BJ (cell line): Measurements from ENCODE around the gene C19orf25. TPM values are rescaled to one million over a fixed set of nuclear protein-coding genes. Genes with fewer than 3 reads are reported as not detected.

Experiments
- CTCF ChIA-PET: fragments of 350-600 bp; formaldehyde crosslinking; extraction: SDS; loops from one replicate; lab custom pipeline; 2021; ENCODE audit warnings: antibody characterized with exemption, inconsistent platforms; lab: Yijun Ruan, JAX
- POLR2A ChIA-PET: fragments of 300-600 bp; sonication (Branson Sonifier 250); formaldehyde crosslinking; extraction: SDS; loops from one replicate; lab custom pipeline; 2021; ENCODE audit warnings: antibody characterized with exemption; lab: Charles Lee
- DNase-seq: peaks from one replicate; pipeline ENCODE4 v3.0.0-alpha.2; 2011; ENCODE audit warnings: low read depth
- H3K27me3 ChIP-seq: 2 replicates; pipeline ENCODE4 v1.6.0; 2011; ENCODE audit warnings: low read length; ENCODE audit not compliant: control insufficient read depth, insufficient read depth
- H3K36me3 ChIP-seq: 2 replicates; pipeline ENCODE4 v1.5.1; 2011; ENCODE audit warnings: low read length; ENCODE audit not compliant: control insufficient read depth, insufficient read depth
- H3K4me3 ChIP-seq: 2 replicates; pipeline ENCODE4 v1.5.1; 2011; ENCODE audit warnings: low read depth, mild to moderate bottlenecking, control low read depth, low read length
- CTCF ChIP-seq: IDR thresholded peaks from 2 replicates; pipeline ENCODE4 v1.5.1; 2011; ENCODE audit warnings: low read depth, mild to moderate bottlenecking, control low read depth, inconsistent platforms, low read length, moderate library complexity; ENCODE audit not compliant: insufficient read depth
- polyA plus RNA-seq: library from polyadenylated mRNA; depleted of rRNA; stranded (reverse); fragments of >200 nt; gene quantifications from 2 replicates; pipeline ENCODE4 v1.2.3, GENCODE V29; 2011

Gene C19orf25
- polyA plus RNA-seq, 1 experiment: 32.6 TPM

DNA sequence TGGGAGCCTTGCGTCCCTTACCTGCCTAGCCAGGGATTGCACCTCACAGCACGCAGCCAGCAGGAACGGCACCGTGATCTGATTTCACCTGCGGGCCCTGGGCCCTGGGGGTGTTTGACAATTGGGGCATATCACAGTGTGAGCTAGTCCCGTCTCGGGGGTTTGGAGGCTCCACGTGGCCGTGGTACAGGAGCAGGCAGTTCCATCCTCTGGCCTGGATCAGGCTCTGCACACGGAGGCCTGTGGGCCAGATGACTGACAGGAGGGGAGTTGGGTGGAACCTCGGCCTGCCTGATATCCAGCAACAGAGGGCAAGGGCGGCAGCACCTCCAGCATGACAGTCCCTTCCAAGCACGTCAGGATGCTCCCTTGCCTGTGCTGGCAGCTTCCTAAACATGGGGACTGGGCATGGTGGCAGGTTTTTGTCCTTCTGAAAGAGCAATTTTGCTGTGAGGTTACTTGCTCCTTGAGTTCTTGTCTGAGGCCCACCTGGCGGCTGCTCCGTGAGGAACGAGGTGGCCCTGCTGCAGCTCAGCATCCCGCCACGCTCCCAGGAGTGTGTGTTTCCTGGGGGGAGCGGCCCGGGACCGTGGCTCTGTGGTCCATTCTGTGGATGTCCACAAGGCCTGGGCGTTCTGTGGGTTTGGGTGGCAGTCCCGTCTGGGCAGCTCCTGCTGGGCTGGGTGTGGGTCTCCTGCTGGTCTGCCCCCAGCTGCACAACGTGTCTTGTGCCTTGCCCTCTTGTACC, 47.1 kb downstream of the C19orf25 start:
- no peak overlapping the region for H3K4me3 ChIP-seq
- TF ChIP-seq CTCF: no peak
- peaks cover 57% of the 10 kb centered on the region for H3K36me3 ChIP-seq
- CTCF ChIA-PET: interaction anchor here (1.1 to 1.2 kb wide), 2 partner anchors 14 to 15 kb away, joined by 3 to 4 read pairs; no protein-coding TSS in a partner anchor
- POLR2A ChIA-PET: no interaction called here
- no peak for DNase-seq
- no peaks in the 10 kb centered on the region for H3K27me3 ChIP-seq

DNA sequence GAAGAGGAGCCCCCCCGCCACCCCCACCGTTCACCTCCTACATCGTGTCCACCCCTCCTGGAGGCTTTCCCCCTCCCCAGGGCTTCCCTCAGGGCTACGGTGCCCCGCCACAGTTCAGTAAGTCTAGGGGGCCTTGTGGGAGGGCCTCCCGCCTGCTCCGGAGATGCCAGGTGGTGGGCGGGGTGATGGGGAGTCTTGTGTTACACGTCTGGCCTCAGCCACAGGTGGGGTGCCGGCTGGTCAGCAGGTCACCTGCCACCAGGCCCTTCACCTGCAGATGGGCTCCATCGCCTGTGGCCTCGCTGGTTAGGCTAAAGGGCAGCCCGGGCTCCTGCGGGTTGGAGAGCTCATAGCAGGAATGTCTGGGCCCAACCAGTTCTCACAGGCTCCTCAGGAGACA, 48.8 kb downstream of the C19orf25 start:
- DNase-seq: no peak
- no peaks in the 10 kb centered on the region for H3K27me3 ChIP-seq
- H3K4me3 ChIP-seq: no peak overlapping the region
- peaks cover 54% of the 10 kb centered on the region for H3K36me3 ChIP-seq
- ChIA-PET CTCF (interaction anchor here (0.6 kb wide), 1 partner anchor 11 kb away, joined by 3 read pairs; no protein-coding TSS in a partner anchor), POLR2A (no interaction called here)
- TF ChIP-seq CTCF: no peak

GRCh38 chr19:1429750-1430149, 49.3 kb downstream of the C19orf25 start:
- CTCF ChIA-PET: interaction anchor here (0.6 kb wide), 1 partner anchor 11 kb away, joined by 3 read pairs; no protein-coding TSS in a partner anchor
- H3K4me3 ChIP-seq: no peak overlapping the region
- POLR2A ChIA-PET: no interaction called here
- DNase-seq: no peak
- peaks cover 55% of the 10 kb centered on the region for H3K36me3 ChIP-seq
- no peak for TF ChIP-seq CTCF
- H3K27me3 ChIP-seq: no peaks in the 10 kb centered on the region

GRCh38 chr19:1428738-1429391, 50.1 kb downstream of the C19orf25 start:
- Histone ChIP-seq H3K27me3 (no peaks in the 10 kb centered on the region), H3K36me3 (peaks cover 52% of the 10 kb centered on the region), H3K4me3 (no peak overlapping the region)
- POLR2A ChIA-PET: no interaction called here
- CTCF ChIA-PET: no interaction called here
- DNase-seq: no peak
- no peak for TF ChIP-seq CTCF

DNA sequence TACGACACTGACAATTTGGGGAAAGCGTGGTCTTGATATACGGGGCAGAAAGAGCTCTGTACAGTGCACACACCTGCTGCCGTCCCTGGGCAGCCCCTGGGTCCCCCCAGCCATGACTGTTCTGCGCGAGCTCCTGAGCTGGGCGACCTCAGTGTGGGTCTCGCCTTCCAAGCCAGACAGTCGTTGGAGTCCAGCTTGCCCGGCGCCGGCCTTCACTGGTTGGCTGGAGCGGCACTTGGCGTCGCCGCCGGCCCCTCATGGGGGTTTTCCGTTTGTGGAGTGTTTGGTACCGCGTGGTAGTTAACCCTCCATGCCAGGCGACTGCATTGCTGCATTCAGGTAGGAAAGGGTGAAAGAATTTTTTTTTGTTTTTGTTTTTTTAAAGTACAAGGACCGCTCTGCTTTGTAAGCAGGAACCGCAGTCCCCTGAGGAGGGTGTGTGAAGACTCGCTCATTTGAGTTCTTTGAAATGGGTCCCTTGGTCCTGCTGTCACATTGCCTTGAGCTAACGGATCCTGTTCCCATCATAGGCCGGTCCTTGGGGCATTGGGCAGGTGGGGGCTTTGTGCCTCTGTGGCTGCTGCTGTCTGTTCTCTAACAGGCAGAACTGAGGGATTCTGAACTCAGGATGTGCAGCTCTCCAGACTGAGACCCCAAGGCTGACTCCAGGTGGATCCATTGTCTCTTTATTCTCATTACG, 51.6 kb downstream of the C19orf25 start:
- CTCF ChIA-PET: interaction anchor here (1.0 to 1.4 kb wide), 3 partner anchors 10 to 18 kb away, joined by 3 to 6 read pairs (median 4); no protein-coding TSS in a partner anchor
- no peaks in the 10 kb centered on the region for H3K27me3 ChIP-seq
- POLR2A ChIA-PET: no interaction called here
- TF ChIP-seq CTCF: no peak
- no peak for DNase-seq
- peaks cover 48% of the 10 kb centered on the region for H3K36me3 ChIP-seq
- H3K4me3 ChIP-seq: no peak overlapping the region
